Measurements from ENCODE around the gene LRGUK. TPM values are rescaled to one million over a fixed set of nuclear protein-coding genes. Genes with fewer than 3 reads are reported as not detected.

LRGUK gene
- total RNA-seq, 4 donors from 2014 or later, result 0.08 to 0.61 (median 0.39) TPM

DNA sequence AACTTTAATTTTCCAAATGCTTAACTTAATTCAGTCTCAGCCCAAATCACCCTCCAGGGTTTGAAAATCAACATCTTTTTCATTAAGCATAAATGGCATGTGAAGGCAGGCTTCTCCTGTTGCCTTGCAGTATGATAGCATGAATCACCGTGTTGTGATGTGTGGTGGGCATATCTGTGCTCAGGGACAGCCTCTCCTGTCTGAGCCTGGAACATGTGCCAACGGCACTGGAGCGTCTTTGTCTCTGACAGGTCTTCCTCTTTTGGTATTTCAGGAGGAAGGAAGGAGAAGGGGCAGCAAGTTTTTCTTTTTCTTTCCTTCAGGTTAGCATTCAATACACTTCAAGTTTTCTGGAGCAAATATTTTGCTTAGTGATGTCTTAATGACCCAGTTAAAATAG lies 57.6 kb downstream of the LRGUK start:
- TF ChIP-seq, protein P1, sequence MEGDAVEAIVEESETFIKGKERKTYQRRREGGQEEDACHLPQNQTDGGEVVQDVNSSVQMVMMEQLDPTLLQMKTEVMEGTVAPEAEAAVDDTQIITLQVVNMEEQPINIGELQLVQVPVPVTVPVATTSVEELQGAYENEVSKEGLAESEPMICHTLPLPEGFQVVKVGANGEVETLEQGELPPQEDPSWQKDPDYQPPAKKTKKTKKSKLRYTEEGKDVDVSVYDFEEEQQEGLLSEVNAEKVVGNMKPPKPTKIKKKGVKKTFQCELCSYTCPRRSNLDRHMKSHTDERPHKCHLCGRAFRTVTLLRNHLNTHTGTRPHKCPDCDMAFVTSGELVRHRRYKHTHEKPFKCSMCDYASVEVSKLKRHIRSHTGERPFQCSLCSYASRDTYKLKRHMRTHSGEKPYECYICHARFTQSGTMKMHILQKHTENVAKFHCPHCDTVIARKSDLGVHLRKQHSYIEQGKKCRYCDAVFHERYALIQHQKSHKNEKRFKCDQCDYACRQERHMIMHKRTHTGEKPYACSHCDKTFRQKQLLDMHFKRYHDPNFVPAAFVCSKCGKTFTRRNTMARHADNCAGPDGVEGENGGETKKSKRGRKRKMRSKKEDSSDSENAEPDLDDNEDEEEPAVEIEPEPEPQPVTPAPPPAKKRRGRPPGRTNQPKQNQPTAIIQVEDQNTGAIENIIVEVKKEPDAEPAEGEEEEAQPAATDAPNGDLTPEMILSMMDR (IDR thresholded peaks at IDR 0.05), result no peak
- TF ChIP-seq POLR2A (IDR thresholded peaks at IDR 0.05), result no peak
- WGBS, 2 donors, result 23 to 41% methylated on average over 3 of the region's 3 CpGs
- DNase-seq, result no peak
- Histone ChIP-seq H3K27ac (no peak overlapping the region), H3K4me1 (peaks cover 0 to 26% (median 0%) of the 10 kb centered on the region in 3 donors), H3K27me3 (no peaks in the 10 kb centered on the region), H3K9me3 (no peaks in the 10 kb centered on the region), H3K36me3 (no peaks in the 10 kb centered on the region), H3K4me3 (no peak overlapping the region)
- intact Hi-C loops (cut with DNase I), result no loop called here

DNA sequence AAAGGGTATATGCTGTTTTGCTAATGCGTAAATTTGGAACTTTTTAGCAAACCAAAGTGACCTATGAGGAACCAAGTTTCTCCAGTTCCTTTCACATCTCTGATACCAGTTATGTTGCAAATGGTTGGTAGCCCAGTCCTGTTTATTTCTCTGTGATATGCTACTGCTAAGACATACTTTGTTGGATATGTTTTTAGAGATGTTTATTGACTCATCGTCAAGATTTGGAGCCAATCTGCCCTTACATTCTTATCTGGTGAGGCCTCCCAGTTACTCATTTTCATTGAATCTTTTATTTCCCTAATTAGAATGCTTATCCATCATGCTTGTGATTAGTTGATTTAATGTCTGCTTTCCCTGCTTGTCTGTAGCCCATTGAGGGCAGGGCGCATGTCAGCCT lies 58.9 kb downstream of the LRGUK start:
- DNase-seq, result no peak
- Histone ChIP-seq H3K4me1 (peaks cover 0 to 26% (median 0%) of the 10 kb centered on the region in 3 donors), H3K27me3 (no peaks in the 10 kb centered on the region), H3K36me3 (no peaks in the 10 kb centered on the region), H3K4me3 (no peak overlapping the region), H3K9me3 (no peaks in the 10 kb centered on the region), H3K27ac (no peak overlapping the region)
- 48% methylated on average over 3 of the region's 3 CpGs for WGBS, 2 donors
- intact Hi-C loops (cut with DNase I), result no loop called here
- no peak for TF ChIP-seq POLR2A (IDR thresholded peaks at IDR 0.05)
- TF ChIP-seq, protein P1 (IDR thresholded peaks at IDR 0.05), result no peak

DNA sequence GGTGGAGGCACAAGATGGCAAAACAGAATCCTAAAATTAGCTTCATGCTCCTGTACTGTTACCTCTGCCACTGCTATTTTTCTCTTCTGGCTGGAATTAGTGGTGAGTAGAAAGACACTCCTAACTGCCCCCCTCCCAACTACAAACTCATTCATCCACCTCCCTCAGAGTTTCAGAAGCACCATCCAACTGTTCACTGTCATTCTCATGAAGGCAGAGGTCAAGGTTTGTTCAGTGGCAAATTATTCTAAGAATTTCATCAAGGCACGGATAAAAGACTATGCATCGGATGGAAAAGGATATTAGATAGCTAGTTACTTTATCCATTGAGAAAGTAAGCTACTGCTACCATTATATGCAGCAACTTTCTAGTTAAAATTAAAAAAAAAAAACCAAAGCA lies 59.7 kb downstream of the LRGUK start:
- Histone ChIP-seq H3K27me3 (no peaks in the 10 kb centered on the region), H3K4me3 (no peak overlapping the region)
- WGBS, 2 donors, result 76 to 92% methylated on average over 2 of the region's 2 CpGs

DNA sequence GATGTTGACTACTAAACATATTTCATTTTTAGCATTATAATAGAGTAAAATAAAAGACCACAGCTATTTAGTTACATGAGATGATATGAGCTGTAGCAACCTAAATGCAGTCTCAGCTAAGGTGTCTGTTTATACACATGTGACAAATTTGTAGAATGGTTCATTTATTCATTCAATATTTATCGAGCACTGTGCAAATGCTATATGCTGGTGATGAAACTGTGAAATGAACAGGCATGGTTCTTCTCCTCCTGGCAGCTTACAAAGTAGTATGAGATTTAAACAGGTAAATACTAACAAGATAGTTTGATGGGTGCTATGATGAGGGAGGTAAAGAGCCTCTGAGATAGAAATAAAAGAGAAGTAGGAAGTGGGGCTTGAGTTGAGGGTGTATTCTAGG lies 60.8 kb downstream of the LRGUK start:
- intact Hi-C loops (cut with DNase I), result no loop called here
- no peak for TF ChIP-seq POLR2A (IDR thresholded peaks at IDR 0.05)
- TF ChIP-seq, protein P1 (IDR thresholded peaks at IDR 0.05), result no peak
- H3K27me3 ChIP-seq, result no peaks in the 10 kb centered on the region
- no peak overlapping the region for H3K27ac ChIP-seq
- H3K9me3 ChIP-seq, result no peaks in the 10 kb centered on the region
- WGBS, 2 donors, result 90 to 100% methylated on average over 1 of the region's 1 CpG
- no peaks in the 10 kb centered on the region for H3K36me3 ChIP-seq
- H3K4me1 ChIP-seq, result peaks cover 0 to 15% (median 0%) of the 10 kb centered on the region in 3 donors
- no peak for DNase-seq
- H3K4me3 ChIP-seq, result no peak overlapping the region

More for the DNA sequence above, 59.7 kb downstream of the LRGUK start:
- no peaks in the 10 kb centered on the region for H3K9me3 ChIP-seq
- H3K36me3 ChIP-seq, result no peaks in the 10 kb centered on the region
- H3K4me1 ChIP-seq, result peaks cover 0 to 24% (median 0%) of the 10 kb centered on the region in 3 donors
- intact Hi-C loops (cut with DNase I), result no loop called here
- DNase-seq, result no peak
- TF ChIP-seq, protein P1 (IDR thresholded peaks at IDR 0.05), result no peak
- no peak for TF ChIP-seq POLR2A (IDR thresholded peaks at IDR 0.05)
- H3K27ac ChIP-seq, result no peak overlapping the region

DNA sequence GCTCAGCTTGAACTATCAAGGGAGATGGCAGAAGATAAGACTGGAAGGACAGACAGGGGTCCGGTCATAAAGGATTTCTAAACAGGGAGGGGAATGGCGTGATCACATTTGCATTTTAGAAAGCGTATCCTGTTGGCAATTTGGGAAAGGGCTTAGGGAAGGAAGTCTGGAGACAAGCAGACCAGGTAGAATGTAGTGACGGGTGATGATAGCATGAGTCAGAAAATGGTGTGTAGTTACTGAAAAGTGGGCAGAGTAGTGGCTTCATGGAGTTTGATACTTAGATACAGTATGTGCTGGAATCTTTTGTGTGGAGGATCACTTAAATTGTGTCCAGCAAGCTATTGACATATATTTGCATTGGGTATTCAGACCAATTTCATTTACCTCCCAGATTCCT lies 61.2 kb downstream of the LRGUK start:
- no peaks in the 10 kb centered on the region for H3K36me3 ChIP-seq
- H3K9me3 ChIP-seq, result no peaks in the 10 kb centered on the region
- H3K27ac ChIP-seq, result no peak overlapping the region
- no peak for DNase-seq
- TF ChIP-seq POLR2A (IDR thresholded peaks at IDR 0.05), result no peak
- TF ChIP-seq, protein P1 (IDR thresholded peaks at IDR 0.05), result no peak
- peaks cover 0 to 15% (median 0%) of the 10 kb centered on the region in 3 donors for H3K4me1 ChIP-seq
- intact Hi-C loops (cut with DNase I), result no loop called here
- WGBS, 2 donors, result 58 to 61% methylated on average over 4 of the region's 4 CpGs
- H3K27me3 ChIP-seq, result no peaks in the 10 kb centered on the region
- no peak overlapping the region for H3K4me3 ChIP-seq

Data from esophagus squamous epithelium (tissue), 5 donors.